H1 (cell line): ENCODE data around the gene SLX4IP. TPM values are rescaled to one million over a fixed set of nuclear protein-coding genes. Genes with fewer than 3 reads are reported as not detected.

Experiments
- CTCF ChIA-PET: fragments of 300-600 bp; sonication (Branson Sonifier 250); formaldehyde crosslinking; loops from one replicate; lab custom pipeline; 2021; ENCODE audit not compliant: partially characterized antibody; lab: Charles Lee
- POLR2A ChIA-PET: fragments of 300-600 bp; sonication (Branson Sonifier 250); formaldehyde crosslinking; loops from one replicate; lab custom pipeline; 2021; ENCODE audit warnings: inconsistent platforms; ENCODE audit not compliant: partially characterized antibody; lab: Charles Lee
- DNase-seq, 2 experiments: peaks; one replicate each; pipeline versions ENCODE4 v3.0.0 to v3.0.0-alpha.2; 2010 to 2022; ENCODE audit warnings: low spot score in 2 of 2, low read depth in 1 of 2, mixed read lengths in 1 of 2
- FAIRE-seq: peaks from 2 replicates; lab custom pipeline; 2011; peaks lifted over from hg19 to GRCh38; lab: Jason Lieb, UNC
- H2AFZ ChIP-seq: 2 replicates; pipeline ENCODE4 v1.8.1; 2012; ENCODE audit warnings: low read length, inconsistent platforms
- H2AK5ac ChIP-seq: 2 replicates; pipeline ENCODE4 v1.6.1; 2013; ENCODE audit warnings: low read depth, low read length
- H2BK120ac ChIP-seq: replicated peaks from 2 replicates; pipeline ENCODE3; 2013; ENCODE audit warnings: low read depth, low read length, inconsistent platforms
- H2BK12ac ChIP-seq: 2 replicates; pipeline ENCODE4 v1.6.1; 2013; ENCODE audit warnings: low read depth, low read length
- H2BK15ac ChIP-seq: 2 replicates; pipeline ENCODE4 v1.6.1; 2013; ENCODE audit warnings: low read length
- H2BK20ac ChIP-seq: 2 replicates; pipeline ENCODE4 v1.6.1; 2013; ENCODE audit warnings: low read length
- H2BK5ac ChIP-seq: 2 replicates; pipeline ENCODE4 v1.6.1; 2013; ENCODE audit warnings: low read depth, low read length
- H3K14ac ChIP-seq: 2 replicates; pipeline ENCODE4 v1.6.1; 2013; ENCODE audit warnings: inconsistent platforms; ENCODE audit not compliant: insufficient read length
- H3K18ac ChIP-seq: 2 replicates; pipeline ENCODE4 v1.6.1; 2013; ENCODE audit warnings: low read length; ENCODE audit errors: extremely low read depth
- H3K23ac ChIP-seq: 2 replicates; pipeline ENCODE4 v1.6.1; 2013; ENCODE audit warnings: inconsistent platforms; ENCODE audit not compliant: insufficient read length
- H3K23me2 ChIP-seq: 2 replicates; pipeline ENCODE4 v1.6.1; 2013; ENCODE audit warnings: low read depth, low read length
- H3K27ac ChIP-seq: 2 replicates; pipeline ENCODE4 v1.6.1; 2011; ENCODE audit warnings: low read depth, low read length, inconsistent platforms
- H3K27me3 ChIP-seq, 4 experiments: replicated peaks in 1 of 4; 1 replicate in 1 of 4; 2 replicates in 3 of 4; pipeline versions ENCODE4 v1.6.1 to v1.8.1; 2011 to 2013; ENCODE audit warnings: low read length in 3 of 4, mild to moderate bottlenecking in 3 of 4, inconsistent platforms in 2 of 4, mixed read lengths in 2 of 4, moderate library complexity in 1 of 4; ENCODE audit not compliant: control insufficient read depth in 3 of 4, insufficient read depth in 3 of 4; ENCODE audit errors: extremely low read depth in 1 of 4
- H3K36me3 ChIP-seq, 4 experiments: 2 replicates each; pipeline versions ENCODE4 v1.6.1 to v1.8.1; 2011 to 2013; ENCODE audit warnings: mild to moderate bottlenecking in 4 of 4, low read length in 3 of 4, moderate library complexity in 2 of 4, control low read depth in 1 of 4, inconsistent platforms in 1 of 4; ENCODE audit not compliant: insufficient read depth in 4 of 4, control insufficient read depth in 2 of 4
- H3K4ac ChIP-seq: replicated peaks from 2 replicates; pipeline ENCODE3; 2013; ENCODE audit warnings: low read length, low read depth, mixed read lengths, inconsistent platforms; ENCODE audit not compliant: insufficient read length
- H3K4me1 ChIP-seq, 4 experiments: replicated peaks in 1 of 4; 1 replicate in 1 of 4; 2 replicates in 3 of 4; pipeline versions ENCODE4 v1.6.1 to v1.8.1; 2011 to 2013; ENCODE audit warnings: low read length in 3 of 4, inconsistent platforms in 2 of 4, mixed read lengths in 1 of 4; ENCODE audit not compliant: insufficient read depth in 4 of 4, control insufficient read depth in 3 of 4
- H3K4me2 ChIP-seq, 2 experiments: 2 replicates each; pipeline versions ENCODE4 v1.6.1 to v1.8.1; 2011 to 2013; ENCODE audit warnings: low read depth in 2 of 2, low read length in 2 of 2, control low read depth in 1 of 2, inconsistent platforms in 1 of 2, mild to moderate bottlenecking in 1 of 2; ENCODE audit not compliant: insufficient read depth in 1 of 2
- H3K4me3 ChIP-seq, 4 experiments: fragments of 200-600, 300-600 bp in 1 of 4; sonication (generic), shearing (Covaris generic), sonication (Bioruptor Twin) in 1 of 4; 2 replicates each; pipeline versions ENCODE4 v1.5.1 to v1.8.1; 2011 to 2016; ENCODE audit warnings: low read length in 4 of 4, low read depth in 3 of 4, control low read depth in 2 of 4, inconsistent platforms in 2 of 4, mild to moderate bottlenecking in 2 of 4, mixed read lengths in 1 of 4, moderate library complexity in 1 of 4; ENCODE audit not compliant: insufficient read depth in 2 of 4; ENCODE audit errors: extremely low read depth in 1 of 4
- H3K56ac ChIP-seq: replicated peaks from 2 replicates; pipeline ENCODE3; 2013; ENCODE audit warnings: low read depth, mild to moderate bottlenecking, mixed read lengths, low read length, inconsistent platforms; ENCODE audit not compliant: insufficient read length
- H3K79me1 ChIP-seq: 2 replicates; pipeline ENCODE4 v1.6.1; 2013; ENCODE audit warnings: low read depth, low read length, control low read depth
- H3K79me2 ChIP-seq, 2 experiments: 2 replicates each; pipeline versions ENCODE4 v1.6.1 to v1.8.1; 2012 to 2013; ENCODE audit warnings: low read length in 2 of 2, mild to moderate bottlenecking in 2 of 2, inconsistent platforms in 1 of 2; ENCODE audit not compliant: insufficient read depth in 2 of 2, control insufficient read depth in 1 of 2
- H3K9ac ChIP-seq, 4 experiments: replicated peaks in 1 of 4; 1 replicate in 1 of 4; 2 replicates in 3 of 4; pipeline versions ENCODE4 v1.6.1 to v1.8.1; 2011 to 2013; ENCODE audit warnings: low read depth in 3 of 4, low read length in 3 of 4, control low read depth in 2 of 4, mild to moderate bottlenecking in 2 of 4, moderate library complexity in 2 of 4, inconsistent platforms in 1 of 4; ENCODE audit errors: extremely low read depth in 1 of 4
- H3K9me3 ChIP-seq, 2 experiments: 2 replicates each; pipeline versions ENCODE4 v1.6.1 to v1.8.1; 2012 to 2013; ENCODE audit warnings: mild to moderate bottlenecking in 2 of 2, moderate library complexity in 2 of 2, control low read depth in 1 of 2, inconsistent platforms in 1 of 2, low read depth in 1 of 2, low read length in 1 of 2, mixed read lengths in 1 of 2; ENCODE audit not compliant: insufficient read depth in 2 of 2
- H4K20me1 ChIP-seq, 2 experiments: replicated peaks in 1 of 2; 2 replicates each; pipeline versions ENCODE3 to v1.8.1; 2011 to 2013; ENCODE audit warnings: inconsistent platforms in 2 of 2, low read length in 2 of 2, mild to moderate bottlenecking in 1 of 2; ENCODE audit not compliant: insufficient read depth in 2 of 2, control insufficient read depth in 1 of 2
- H4K5ac ChIP-seq: 2 replicates; pipeline ENCODE4 v1.6.1; 2013; ENCODE audit warnings: low read length, low read depth, mixed read lengths, inconsistent platforms; ENCODE audit not compliant: insufficient read length
- H4K8ac ChIP-seq: 2 replicates; pipeline ENCODE4 v1.8.0; 2013; ENCODE audit warnings: mild to moderate bottlenecking, moderate library complexity, low read length, inconsistent platforms; ENCODE audit not compliant: insufficient read depth; ENCODE audit errors: extremely low read depth
- H4K91ac ChIP-seq: replicated peaks from 2 replicates; pipeline ENCODE3; 2013; ENCODE audit warnings: low read length, mixed read lengths, inconsistent platforms; ENCODE audit not compliant: insufficient read length
- WGBS, 2 experiments: shearing (Covaris generic) in 1 of 2; methylation state at CpG; one replicate each; pipeline versions ENCODE4 v1.1.6 to v1.1.7; 2013 to 2015; ENCODE audit warnings: low lambda C conversion rate in 2 of 2, mixed read lengths in 2 of 2, inconsistent platforms in 1 of 2, low coverage in 1 of 2, missing lambda C conversion rate in 1 of 2; ENCODE audit not compliant: insufficient replicate concordance in 2 of 2, insufficient coverage in 1 of 2, insufficient read length in 1 of 2; ENCODE audit errors: extremely low coverage in 1 of 2, missing lambda C conversion rate in 1 of 2; 5-methylcytosine and 5-hydroxymethylcytosine counted together
- polyA plus RNA-seq, 7 experiments: library from polyadenylated mRNA; depleted of rRNA in 3 of 7; stranded (reverse) in 5 of 7; unstranded in 2 of 7; fragments of >200 nt in 5 of 7; fragments of 200-250 nt in 2 of 7; gene quantifications; 1 replicate in 5 of 7; 2 replicates in 1 of 7; 4 replicates in 1 of 7; pipeline versions ENCODE4 v1.2.1 to v1.2.3, GENCODE V29; 2011 to 2013; ENCODE audit warnings: missing spikeins in 2 of 7, mixed read lengths in 2 of 7
- total RNA-seq: library from RNA; stranded (reverse); fragmentation: NEBNext Ultra II Directional; extraction: Animal tissue kit (Norgen Biotek cat#: 25700); gene quantifications from 2 replicates; pipeline ENCODE4 v1.2.1, GENCODE V29; 2021

The SLX4IP gene
- total and polyA plus RNA-seq, 2 of the 8 experiments (the other 6 are each of a cell fraction or from before 2014, with no cell fraction given), result 2.4 to 8.7 TPM

- Histone ChIP-seq H3K36me3 (no peaks in the 10 kb centered on the region), H4K5ac (no peak overlapping the region), H3K23me2 (no peaks in the 10 kb centered on the region), H2BK15ac (peak overlapping the region; percentile 73; the same call in 1 of the 2 replicates), H3K9ac (no peak overlapping the region), H4K8ac (no peak overlapping the region), H3K27ac (no peak overlapping the region), H3K4ac (peak overlapping the region; percentile 24), H3K14ac (no peak overlapping the region), H3K79me2 (peaks cover 0 to 5% of the 10 kb centered on the region in 2 experiments; a peak in 1 of 4 replicates), H2AK5ac (0 out of 2 replicates have a peak overlapping the region, but pooled peaks have one; percentile 84), H3K9me3 (no peaks in the 10 kb centered on the region), H3K4me2 (no peak overlapping the region), H3K18ac (no peak overlapping the region), H4K20me1 (no peaks in the 10 kb centered on the region), H3K23ac (no peak overlapping the region), H4K91ac (no peak overlapping the region), H3K27me3 (no peaks in the 10 kb centered on the region), H2BK12ac (peak overlapping the region; percentile 71; the same call in 1 of the 2 replicates), H3K56ac (no peak overlapping the region), H3K4me3 (no peak overlapping the region), H2BK5ac (0 out of 2 replicates have a peak overlapping the region, but pooled peaks have one; percentile 3), H2AFZ (no peak overlapping the region), H2BK20ac (peak overlapping the region; percentile 87; the same call in 1 of the 2 replicates), H3K4me1 (peaks cover 0 to 11% (median 5%) of the 10 kb centered on the region in 4 experiments; a peak in 5 of 7 replicates), H3K79me1 (no peaks in the 10 kb centered on the region; the same call in 1 of the 2 replicates), H2BK120ac (peak overlapping the region; percentile 8)
- 58% methylated on average over 5 of the region's 5 CpGs; no CpG with 5 or more reads in 1 of the 2 experiments for WGBS, 2 experiments
- ChIA-PET POLR2A (no interaction called here), CTCF (interaction anchor here (0.7 to 1.3 kb wide), 5 partner anchors 16 to 37 kb away, joined by 3 to 4 read pairs (median 3); no protein-coding TSS in a partner anchor)
- DNase-seq (no peak), FAIRE-seq (no peak)
These were observed 76.6 kb downstream of the SLX4IP start for GRCh38 chr20:10511509-10512251.
